Measurements from ENCODE around the gene ZSWIM8. TPM values are rescaled to one million over a fixed set of nuclear protein-coding genes. Genes with fewer than 3 reads are reported as not detected.

Gene ZSWIM8
- total and polyA plus RNA-seq, 2 of the 8 experiments (the other 6 are each of a cell fraction or from before 2014, with no cell fraction given), result 44.7 to 99.7 TPM

GRCh38 chr10:73798087-73798486 lies 12.7 kb downstream of the ZSWIM8 start:
- H2BK15ac ChIP-seq (ENCODE audit: low read length), result no peak overlapping the region
- no peak overlapping the region for H3K14ac ChIP-seq (ENCODE audit: insufficient read length)
- no peak overlapping the region for H3K23ac ChIP-seq (ENCODE audit: insufficient read length)
- CTCF ChIA-PET (ENCODE audit: partially characterized antibody), result interaction anchor here (1.5 to 1.9 kb wide), 2 partner anchors 12 kb away, joined by 4 to 6 read pairs; partner anchors contain the start of gene ZSWIM8
- H3K4me3 ChIP-seq (ENCODE audit: extremely low read depth in 1 of 4, insufficient read depth in 2 of 4, low read depth in 3 of 4, low read length in 4 of 4), result no peak overlapping the region
- H4K91ac ChIP-seq (replicated peaks; ENCODE audit: insufficient read length, low read length), result no peak overlapping the region
- 0 out of 2 replicates have a peak, but pooled peaks cover 2% of the 10 kb centered on the region for H3K23me2 ChIP-seq (ENCODE audit: low read depth, low read length)
- TF ChIP-seq TAF7 (optimal IDR thresholded peaks at IDR 0.05; ENCODE audit: borderline replicate concordance, low read depth, low read length), result no peak
- TF ChIP-seq YY1 (IDR thresholded peaks at IDR 0.05; ENCODE audit: low read depth, low read length), result no peak
- TF ChIP-seq CHD1 (IDR thresholded peaks at IDR 0.05; ENCODE audit: low read depth, low read length), result no peak
- no peak for TF ChIP-seq PHF8 (conservative IDR thresholded peaks at IDR 0.05; ENCODE audit: low read depth, low read length)
- TF ChIP-seq BACH1 (IDR thresholded peaks at IDR 0.05; ENCODE audit: low read length), result no peak
- TF ChIP-seq JUND (IDR thresholded peaks at IDR 0.05; ENCODE audit: low read length), result no peak
- TF ChIP-seq SP4 (IDR thresholded peaks at IDR 0.05; ENCODE audit: low read length), result no peak
- TF ChIP-seq POU5F1 (IDR thresholded peaks at IDR 0.05; ENCODE audit: low read depth, low read length), result no peak
- TF ChIP-seq POLR2A (IDR thresholded peaks at IDR 0.05; ENCODE audit: control extremely low read depth in 1 of 2, low read depth in 2 of 2, low read length in 2 of 2), result no peak
- no peak overlapping the region for H3K56ac ChIP-seq (replicated peaks; ENCODE audit: insufficient read length, low read depth, low read length)
- WGBS, 2 experiments (ENCODE audit: extremely low coverage in 1 of 2, insufficient coverage in 1 of 2, insufficient read length in 1 of 2, insufficient replicate concordance in 2 of 2, low coverage in 1 of 2, low lambda C conversion rate in 2 of 2, missing lambda C conversion rate in 1 of 2), result 96% methylated on average over 6 of the region's 6 CpGs; no CpG with 5 or more reads in 1 of the 2 experiments
- H3K9ac ChIP-seq (replicated peaks in 1 of 4; ENCODE audit: extremely low read depth in 1 of 4, low read depth in 3 of 4, low read length in 3 of 4), result no peak overlapping the region
- H2BK20ac ChIP-seq (ENCODE audit: low read length), result no peak overlapping the region
- H3K4me2 ChIP-seq (ENCODE audit: insufficient read depth in 1 of 2, low read depth in 2 of 2, low read length in 2 of 2), result no peak overlapping the region
- H3K18ac ChIP-seq (ENCODE audit: extremely low read depth, low read length), result no peak overlapping the region
- H2BK12ac ChIP-seq (ENCODE audit: low read depth, low read length), result no peak overlapping the region
- no peaks in the 10 kb centered on the region for H3K79me1 ChIP-seq (ENCODE audit: low read depth, low read length)
- H3K36me3 ChIP-seq (ENCODE audit: control insufficient read depth in 2 of 4, insufficient read depth in 4 of 4, low read length in 3 of 4), result peaks cover 8 to 37% (median 24%) of the 10 kb centered on the region in 4 experiments
- no peak overlapping the region for H2AK5ac ChIP-seq (ENCODE audit: low read depth, low read length)
- H3K4me1 ChIP-seq (replicated peaks in 1 of 4; ENCODE audit: control insufficient read depth in 3 of 4, insufficient read depth in 4 of 4, low read length in 3 of 4), result no peaks in the 10 kb centered on the region
- H4K8ac ChIP-seq (ENCODE audit: extremely low read depth, insufficient read depth, low read length), result no peak overlapping the region; the same call in 1 of the 2 replicates
- no peaks in the 10 kb centered on the region for H3K9me3 ChIP-seq (ENCODE audit: insufficient read depth in 2 of 2, low read depth in 1 of 2, low read length in 1 of 2)
- H4K20me1 ChIP-seq (replicated peaks in 1 of 2; ENCODE audit: control insufficient read depth in 1 of 2, insufficient read depth in 2 of 2, low read length in 2 of 2), result peaks cover 0 to 12% of the 10 kb centered on the region in 2 experiments
- H4K5ac ChIP-seq (ENCODE audit: insufficient read length, low read depth, low read length), result no peak overlapping the region
- POLR2A ChIA-PET (ENCODE audit: partially characterized antibody), result interaction anchor here (1.2 to 12.1 kb wide), 5 partner anchors 9 to 113 kb away, joined by 3 to 137 read pairs (median 9); partner anchors contain the start of genes CHCHD1, NDST2 and PLAU
- no peak overlapping the region for H2BK5ac ChIP-seq (ENCODE audit: low read depth, low read length)
- DNase-seq (ENCODE audit: low read depth in 1 of 2, low spot score in 2 of 2) (no peak), FAIRE-seq (no peak)
- no peak overlapping the region for H3K27ac ChIP-seq (ENCODE audit: low read depth, low read length)
- H3K27me3 ChIP-seq (replicated peaks in 1 of 4; ENCODE audit: control insufficient read depth in 3 of 4, extremely low read depth in 1 of 4, insufficient read depth in 3 of 4, low read length in 3 of 4), result no peaks in the 10 kb centered on the region
- no peak overlapping the region for H2AFZ ChIP-seq (ENCODE audit: low read length)
- H3K4ac ChIP-seq (replicated peaks; ENCODE audit: insufficient read length, low read depth, low read length), result no peak overlapping the region
- no peaks in the 10 kb centered on the region for H3K79me2 ChIP-seq (ENCODE audit: control insufficient read depth in 1 of 2, insufficient read depth in 2 of 2, low read length in 2 of 2)
- no peak overlapping the region for H2BK120ac ChIP-seq (replicated peaks; ENCODE audit: low read depth, low read length)
